Keratinocyte (primary cell): ENCODE measurements around the gene CABLES2.

Experiments
- CTCF ChIP-seq, 3 experiments: IDR thresholded peaks in 1 of 3; conservative IDR thresholded peaks in 1 of 3; optimal IDR thresholded peaks in 1 of 3; 2 replicates in 2 of 3; 3 replicates in 1 of 3; pipeline versions ENCODE3 to v1.5.1; 2011; ENCODE audit warnings: low read length in 3 of 3, mild to moderate bottlenecking in 3 of 3, moderate library complexity in 2 of 3, control low read depth in 1 of 3, inconsistent platforms in 1 of 3; ENCODE audit not compliant: insufficient read depth in 2 of 3; ENCODE audit errors: extremely low read depth in 1 of 3
- EZH2 ChIP-seq: IDR thresholded peaks from one replicate; pipeline ENCODE4 v1.6.1; 2012; ENCODE audit warnings: inconsistent platforms, mild to moderate bottlenecking, low read length, moderate library complexity

- TF ChIP-seq EZH2 = no peak
- no peak for TF ChIP-seq CTCF (optimal IDR thresholded peaks at IDR 0.05 in 1 of 3, IDR thresholded peaks at IDR 0.05 in 1 of 3, conservative IDR thresholded peaks at IDR 0.05 in 1 of 3; ENCODE audit: extremely low read depth in 1 of 3, insufficient read depth in 2 of 3, low read length in 3 of 3)
These were observed 62.3 kb downstream of the CABLES2 start for GRCh38 chr20:62344782-62345181.
